MM.1S (cell line): ENCODE measurements around the gene FBXW10B.

Experiments used
- DNase-seq: peaks from one replicate; pipeline ENCODE4 v3.0.0-alpha.2; 2015
- H2AFZ ChIP-seq: fragments of 300-600 bp; sonication (generic); 2 replicates; pipeline ENCODE4 v1.6.0; 2016; ENCODE audit warnings: antibody characterized with exemption, low read length
- H3F3A ChIP-seq: fragments of 300-600 bp; sonication (generic); 2 replicates; pipeline ENCODE4 v1.6.1; 2016; ENCODE audit warnings: mild to moderate bottlenecking, antibody characterized with exemption, low read length, moderate library complexity, mixed read lengths; ENCODE audit not compliant: insufficient read depth
- H3K27ac ChIP-seq: fragments of 300-600 bp; sonication (generic); 2 replicates; pipeline ENCODE4 v1.5.1; 2016; ENCODE audit warnings: mild to moderate bottlenecking, low read length
- H3K27me3 ChIP-seq: fragments of 300-600 bp; sonication (generic); replicated peaks from 2 replicates; pipeline ENCODE4 v1.6.0; 2016; ENCODE audit warnings: low read length; ENCODE audit not compliant: insufficient read depth
- H3K36me3 ChIP-seq: fragments of 300-600 bp; sonication (generic); replicated peaks from 2 replicates; pipeline ENCODE4 v1.6.1; 2016; ENCODE audit warnings: mild to moderate bottlenecking, low read length, mixed read lengths; ENCODE audit not compliant: insufficient read depth
- H3K4me1 ChIP-seq: fragments of 300-600 bp; sonication (generic); 2 replicates; pipeline ENCODE4 v1.6.1; 2016; ENCODE audit warnings: low read length, mixed read lengths
- H3K4me2 ChIP-seq: fragments of 300-600 bp; sonication (generic); 2 replicates; pipeline ENCODE4 v1.6.0; 2016; ENCODE audit warnings: low read depth, low read length
- H3K4me3 ChIP-seq: fragments of 300-600 bp; sonication (generic); 2 replicates; pipeline ENCODE4 v1.5.1; 2016; ENCODE audit warnings: low read length, mixed read lengths
- H3K79me2 ChIP-seq: fragments of 300-600 bp; sonication (generic); 2 replicates; pipeline ENCODE4 v1.6.1; 2016; ENCODE audit warnings: mixed run types, low read length, mixed read lengths
- H3K9ac ChIP-seq: fragments of 300-600 bp; sonication (generic); 2 replicates; pipeline ENCODE4 v1.6.1; 2016; ENCODE audit warnings: low read length, mixed read lengths
- H3K9me2 ChIP-seq: fragments of 300-600 bp; sonication (generic); replicated peaks from 2 replicates; pipeline ENCODE4 v1.6.1; 2016; ENCODE audit warnings: mild to moderate bottlenecking, low read length, mixed read lengths; ENCODE audit not compliant: insufficient read depth
- H3K9me3 ChIP-seq: fragments of 300-600 bp; sonication (generic); replicated peaks from 2 replicates; pipeline ENCODE4 v1.6.1; 2016; ENCODE audit warnings: mild to moderate bottlenecking, low read length, mixed read lengths; ENCODE audit not compliant: insufficient read depth
- H4K20me1 ChIP-seq: fragments of 300-600 bp; sonication (generic); 2 replicates; pipeline ENCODE4 v1.6.1; 2016; ENCODE audit warnings: mild to moderate bottlenecking, low read length, moderate library complexity, mixed read lengths; ENCODE audit not compliant: insufficient read depth
- EZH2 ChIP-seq: fragments of 300-600 bp; sonication (generic); optimal IDR thresholded peaks from 2 replicates; pipeline ENCODE3; 2017; ENCODE audit warnings: low read depth, mild to moderate bottlenecking, antibody characterized with exemption, low read length, mixed read lengths
- EZH2phosphoT487 ChIP-seq: fragments of 300-600 bp; sonication (generic); IDR thresholded peaks from 2 replicates; pipeline ENCODE4 v1.6.1; 2018; ENCODE audit warnings: antibody characterized with exemption, low read length
- TF ChIP-seq, protein P1 (sequence below): fragments of 300-600 bp; sonication (generic); IDR thresholded peaks from 2 replicates; pipeline ENCODE4 v1.5.1; 2016; ENCODE audit warnings: antibody characterized with exemption, low read length, mixed read lengths

The FBXW10B gene

DNA sequence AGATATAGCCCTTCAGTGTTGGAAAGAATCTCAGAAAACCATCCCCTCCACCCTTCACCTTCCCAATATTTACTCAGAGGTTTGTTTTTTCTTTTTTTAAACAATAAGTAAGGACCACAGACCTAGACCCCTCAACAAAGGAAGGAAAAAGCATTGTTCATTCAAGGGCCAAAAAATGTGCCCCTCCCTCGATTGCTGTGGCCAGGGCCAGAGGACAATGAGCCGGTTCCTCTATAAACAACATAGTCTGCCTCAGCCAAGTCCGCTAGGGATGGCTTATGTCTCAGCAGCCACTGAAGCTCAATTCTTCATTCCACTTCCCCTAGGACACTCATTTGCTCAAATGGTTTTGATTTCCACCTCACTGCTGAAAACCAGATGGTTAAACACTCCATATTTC is 40.6 kb upstream of the FBXW10B start:
- H2AFZ ChIP-seq: no peak overlapping the region
- H3K79me2 ChIP-seq: no peaks in the 10 kb centered on the region
- H3K36me3 ChIP-seq: no peaks in the 10 kb centered on the region
- H3K4me2 ChIP-seq: no peak overlapping the region
- no peak for DNase-seq
- H4K20me1 ChIP-seq: no peaks in the 10 kb centered on the region
- no peak overlapping the region for H3K27ac ChIP-seq
- H3K9ac ChIP-seq: no peak overlapping the region
- no peaks in the 10 kb centered on the region for H3F3A ChIP-seq
- TF ChIP-seq EZH2: no peak
- TF ChIP-seq EZH2phosphoT487: no peak
- TF ChIP-seq, protein P1, sequence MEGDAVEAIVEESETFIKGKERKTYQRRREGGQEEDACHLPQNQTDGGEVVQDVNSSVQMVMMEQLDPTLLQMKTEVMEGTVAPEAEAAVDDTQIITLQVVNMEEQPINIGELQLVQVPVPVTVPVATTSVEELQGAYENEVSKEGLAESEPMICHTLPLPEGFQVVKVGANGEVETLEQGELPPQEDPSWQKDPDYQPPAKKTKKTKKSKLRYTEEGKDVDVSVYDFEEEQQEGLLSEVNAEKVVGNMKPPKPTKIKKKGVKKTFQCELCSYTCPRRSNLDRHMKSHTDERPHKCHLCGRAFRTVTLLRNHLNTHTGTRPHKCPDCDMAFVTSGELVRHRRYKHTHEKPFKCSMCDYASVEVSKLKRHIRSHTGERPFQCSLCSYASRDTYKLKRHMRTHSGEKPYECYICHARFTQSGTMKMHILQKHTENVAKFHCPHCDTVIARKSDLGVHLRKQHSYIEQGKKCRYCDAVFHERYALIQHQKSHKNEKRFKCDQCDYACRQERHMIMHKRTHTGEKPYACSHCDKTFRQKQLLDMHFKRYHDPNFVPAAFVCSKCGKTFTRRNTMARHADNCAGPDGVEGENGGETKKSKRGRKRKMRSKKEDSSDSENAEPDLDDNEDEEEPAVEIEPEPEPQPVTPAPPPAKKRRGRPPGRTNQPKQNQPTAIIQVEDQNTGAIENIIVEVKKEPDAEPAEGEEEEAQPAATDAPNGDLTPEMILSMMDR: no peak
- no peaks in the 10 kb centered on the region for H3K9me2 ChIP-seq
- no peaks in the 10 kb centered on the region for H3K9me3 ChIP-seq
- no peaks in the 10 kb centered on the region for H3K27me3 ChIP-seq
- no peaks in the 10 kb centered on the region for H3K4me1 ChIP-seq
- no peak overlapping the region for H3K4me3 ChIP-seq

DNA sequence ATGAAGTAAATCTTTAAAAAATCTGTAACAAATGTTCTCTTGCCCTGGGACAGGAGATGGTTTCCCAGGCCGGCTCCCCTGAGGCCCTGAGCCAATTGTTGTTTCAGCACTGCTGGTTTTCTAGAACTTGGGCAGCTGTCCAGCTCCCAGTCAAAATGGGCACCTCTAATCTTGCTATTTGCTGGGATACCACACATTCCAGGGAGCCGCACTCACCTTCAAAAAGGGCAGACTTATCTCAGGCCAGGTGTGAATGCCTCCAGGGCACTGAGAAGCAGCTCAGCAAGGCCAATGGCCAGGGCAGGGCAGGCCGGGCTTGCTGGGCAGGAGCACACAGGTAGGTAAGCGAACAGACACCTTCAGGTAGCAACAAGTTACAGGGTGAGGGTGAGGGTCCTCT is 40.2 kb upstream of the FBXW10B start:
- Histone ChIP-seq H3K9me2 (no peaks in the 10 kb centered on the region), H3K36me3 (no peaks in the 10 kb centered on the region), H3K27me3 (no peaks in the 10 kb centered on the region), H3K4me1 (no peaks in the 10 kb centered on the region), H3K4me3 (no peak overlapping the region), H3K9ac (no peak overlapping the region), H3F3A (no peaks in the 10 kb centered on the region), H2AFZ (no peak overlapping the region), H3K9me3 (no peaks in the 10 kb centered on the region), H3K27ac (no peak overlapping the region), H4K20me1 (no peaks in the 10 kb centered on the region), H3K4me2 (no peak overlapping the region), H3K79me2 (no peaks in the 10 kb centered on the region)
- no peak for DNase-seq
- no peak for TF ChIP-seq EZH2phosphoT487
- TF ChIP-seq, protein P1: no peak
- no peak for TF ChIP-seq EZH2

DNA sequence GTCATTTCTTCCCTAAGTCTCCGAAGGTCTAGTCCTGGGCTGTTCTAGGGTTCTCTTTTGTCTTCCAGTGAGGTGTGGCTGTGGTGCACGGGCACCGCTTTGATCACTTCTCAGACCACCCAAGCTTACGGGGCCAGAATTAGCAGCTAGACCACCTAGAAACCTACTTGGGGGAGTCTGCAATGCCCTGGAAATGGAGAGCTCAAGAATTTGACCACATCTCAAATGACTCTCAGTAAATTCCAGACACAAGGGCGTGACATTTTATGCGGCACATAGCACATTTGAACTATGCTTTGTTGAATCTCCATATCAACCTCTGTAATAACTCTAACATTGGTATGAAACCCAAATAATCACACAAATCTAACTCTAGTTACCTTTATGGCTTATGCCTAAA is 39.7 kb upstream of the FBXW10B start:
- no peaks in the 10 kb centered on the region for H3K27me3 ChIP-seq
- H3K4me3 ChIP-seq: no peak overlapping the region
- H3K79me2 ChIP-seq: no peaks in the 10 kb centered on the region
- H3K9me2 ChIP-seq: no peaks in the 10 kb centered on the region
- H3K9ac ChIP-seq: no peak overlapping the region
- no peaks in the 10 kb centered on the region for H3K4me1 ChIP-seq
- H2AFZ ChIP-seq: no peak overlapping the region
- DNase-seq: no peak
- H3K27ac ChIP-seq: no peak overlapping the region
- no peak for TF ChIP-seq EZH2
- TF ChIP-seq, protein P1: no peak
- H4K20me1 ChIP-seq: no peaks in the 10 kb centered on the region
- H3K36me3 ChIP-seq: no peaks in the 10 kb centered on the region
- no peaks in the 10 kb centered on the region for H3K9me3 ChIP-seq
- no peaks in the 10 kb centered on the region for H3F3A ChIP-seq
- H3K4me2 ChIP-seq: no peak overlapping the region
